WTC11 (cell line): ENCODE data around the gene CD9. TPM values are rescaled to one million over a fixed set of nuclear protein-coding genes. Genes with fewer than 3 reads are reported as not detected.
"Not testable (repeated sequence)": the region's sequence is repeated elsewhere in the genome, so short reads cannot be mapped to it uniquely, and the experiment has no call there.

Source experiments
- ATAC-seq: fragments of 200-7000 bp; cut with Tn5 transposase; 2 replicates; pipeline ENCODE4 v1.10.0; 2021; ENCODE audit warnings: mild to moderate bottlenecking, moderate library complexity
- CTCF ChIA-PET: fragments of 300-600 bp; sonication (Branson Sonifier 250); formaldehyde crosslinking; loops from one replicate; lab custom pipeline; 2021; ENCODE audit warnings: antibody characterized with exemption; lab: Charles Lee
- POLR2A ChIA-PET: fragments of 350-600 bp; sonication (Branson Sonifier 250); formaldehyde crosslinking; loops from one replicate; lab custom pipeline; 2021; ENCODE audit warnings: antibody characterized with exemption; lab: Charles Lee
- DNase-seq: peaks from one replicate; pipeline ENCODE4 v3.0.0; 2021; ENCODE audit warnings: low spot score
- H3K27ac Mint-ChIP-seq: 2 replicates; pipeline ENCODE4 v1.8.0; 2021; ENCODE audit warnings: mixed read lengths
- H3K27me3 Mint-ChIP-seq: 2 replicates; pipeline ENCODE4 v1.8.0; 2021; ENCODE audit warnings: low read depth, mild to moderate bottlenecking, moderate library complexity, mixed read lengths
- H3K36me3 Mint-ChIP-seq: 2 replicates; pipeline ENCODE4 v1.8.0; 2021; ENCODE audit warnings: mixed read lengths
- H3K4me1 Mint-ChIP-seq: 2 replicates; pipeline ENCODE4 v1.8.0; 2022; ENCODE audit warnings: mixed read lengths
- H3K4me3 Mint-ChIP-seq: 2 replicates; pipeline ENCODE4 v1.8.0; 2021; ENCODE audit warnings: mild to moderate bottlenecking, moderate library complexity, mixed read lengths
- H3K9me3 Mint-ChIP-seq: 2 replicates; pipeline ENCODE4 v1.8.0; 2021; ENCODE audit warnings: mixed read lengths
- ARID4B ChIP-seq: sonication (generic); formaldehyde crosslinking; IDR thresholded peaks from 2 replicates; pipeline ENCODE4 v1.8.0; 2023; ENCODE audit warnings: missing genetic modification reagents, mild to moderate bottlenecking, borderline replicate concordance
- ATF6 ChIP-seq: sonication (generic); formaldehyde crosslinking; IDR thresholded peaks from 2 replicates; pipeline ENCODE4 v1.8.1; 2023; ENCODE audit warnings: mild to moderate bottlenecking, missing genetic modification reagents
- E2F4 ChIP-seq: sonication (generic); formaldehyde crosslinking; IDR thresholded peaks from 2 replicates; pipeline ENCODE4 v1.8.1; 2022; ENCODE audit warnings: low read depth, mild to moderate bottlenecking, moderate library complexity, missing genetic modification reagents, borderline replicate concordance
- ERG ChIP-seq: fragments of 250-450 bp; sonication (Bioruptor Pico); IDR thresholded peaks from 2 replicates; pipeline ENCODE4 v1.8.0; 2021; ENCODE audit warnings: mild to moderate bottlenecking
- FOXK1 ChIP-seq: sonication (generic); formaldehyde crosslinking; IDR thresholded peaks from 2 replicates; pipeline ENCODE4 v1.8.0; 2022; ENCODE audit warnings: mild to moderate bottlenecking, moderate library complexity, missing genetic modification reagents
- HMGXB4 ChIP-seq: sonication (generic); formaldehyde crosslinking; IDR thresholded peaks from 2 replicates; pipeline ENCODE4 v1.8.1; 2023; ENCODE audit warnings: mild to moderate bottlenecking, moderate library complexity, missing genetic modification reagents
- NR2C2 ChIP-seq: sonication (generic); formaldehyde crosslinking; IDR thresholded peaks from 2 replicates; pipeline ENCODE4 v1.8.0; 2022; ENCODE audit warnings: mild to moderate bottlenecking, missing genetic modification reagents
- TCF7 ChIP-seq: sonication (generic); formaldehyde crosslinking; IDR thresholded peaks from 2 replicates; pipeline ENCODE4 v1.8.0; 2022; ENCODE audit warnings: mild to moderate bottlenecking, low read depth, missing genetic modification reagents, moderate library complexity
- ZNF281 ChIP-seq: sonication (generic); formaldehyde crosslinking; IDR thresholded peaks from 2 replicates; pipeline ENCODE4 v1.8.0; 2023; ENCODE audit warnings: mild to moderate bottlenecking, missing genetic modification reagents
- total RNA-seq: library from RNA; stranded (reverse); gene quantifications from 3 replicates; pipeline ENCODE4 v1.2.3, GENCODE V29; 2021

The CD9 gene
- total RNA-seq, 1 experiment from 2014 or later, result 260 TPM

- no peak for TF ChIP-seq ZNF281 (CRISPR knock-in tag)
- TF ChIP-seq, all 79 proteins: peak for 0
Observed at GRCh38 chr12:6158749-6159148, 41.5 kb upstream of the CD9 start (continued).

GRCh38 chr12:6159166-6160011 is 40.8 kb upstream of the CD9 start:
- H3K4me1 Mint-ChIP-seq, result peaks cover 13% of the 10 kb centered on the region; the same call in 1 of the 2 replicates

GRCh38 chr12:6160049-6160649 is 40.1 kb upstream of the CD9 start:
- CTCF ChIA-PET, POLR2A ChIA-PET, H3K27ac Mint-ChIP-seq, H3K27me3 Mint-ChIP-seq, ATAC-seq, H3K9me3 Mint-ChIP-seq, DNase-seq, H3K36me3 Mint-ChIP-seq, H3K4me3 Mint-ChIP-seq: not testable (repeated sequence)
- H3K4me1 Mint-ChIP-seq, result peaks cover 13% of the 10 kb centered on the region; the same call in 1 of the 2 replicates

More at GRCh38 chr12:6159166-6160011, 40.8 kb upstream of the CD9 start:
- H3K9me3 Mint-ChIP-seq, POLR2A ChIA-PET, ATAC-seq, DNase-seq, H3K27me3 Mint-ChIP-seq, H3K4me3 Mint-ChIP-seq, H3K27ac Mint-ChIP-seq, H3K36me3 Mint-ChIP-seq, CTCF ChIA-PET: not testable (repeated sequence)

- no peaks in the 10 kb centered on the region for H3K36me3 Mint-ChIP-seq
- H3K9me3 Mint-ChIP-seq, result 0 out of 2 replicates have a peak, but pooled peaks cover 5% of the 10 kb centered on the region
- DNase-seq, result no peak
- CTCF ChIA-PET, result interaction anchor here (1.7 kb wide), 1 partner anchor 123 kb away, joined by 3 read pairs; no protein-coding TSS in a partner anchor
- peaks cover 13% of the 10 kb centered on the region; the same call in 1 of the 2 replicates for H3K4me1 Mint-ChIP-seq
- no peak for TF ChIP-seq TCF7 (CRISPR knock-in tag)
- no peak for TF ChIP-seq HMGXB4 (CRISPR knock-in tag)
- no peak for TF ChIP-seq NR2C2
- no peak for TF ChIP-seq FOXK1 (CRISPR knock-in tag)
- TF ChIP-seq ARID4B (CRISPR knock-in tag), result no peak
- TF ChIP-seq ATF6 (CRISPR knock-in tag), result no peak
- TF ChIP-seq ERG (CRISPR knock-in tag), result no peak
- TF ChIP-seq E2F4, result no peak
- TF ChIP-seq, all 79 proteins: peak for 0
- Mint-ChIP-seq H3K4me3 (no peak overlapping the region), H3K27ac (no peak overlapping the region), H3K27me3 (peaks cover 3% of the 10 kb centered on the region; the same call in 1 of the 2 replicates)
- no peak for ATAC-seq
- POLR2A ChIA-PET, result no interaction called here
Observed at GRCh38 chr12:6161124-6161882, 38.9 kb upstream of the CD9 start.
